RPMI8226 (cell line): ENCODE measurements around the gene ITGB4.

Experiments used
- DNase-seq: peaks from one replicate; pipeline ENCODE4 v3.0.0-alpha.2; 2015

ITGB4 gene

DNA sequence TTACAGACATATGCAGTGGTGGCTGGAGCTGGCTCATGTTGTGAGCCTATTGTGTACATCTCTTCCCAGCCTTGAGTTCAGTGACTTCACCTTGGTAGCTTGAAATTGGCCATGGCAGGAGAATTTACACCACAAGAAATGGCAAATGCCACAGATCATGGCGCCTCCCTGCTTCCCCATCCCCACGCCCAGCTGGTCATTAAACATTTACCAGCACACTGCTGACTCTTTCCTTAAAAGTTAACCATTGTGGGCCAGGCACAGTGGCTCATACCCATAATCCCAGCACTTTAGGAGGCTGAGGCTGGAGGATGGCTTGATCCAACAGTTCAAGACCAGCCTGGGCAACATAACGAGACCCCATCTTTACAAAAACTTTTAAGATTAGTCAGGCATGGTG lies 22.6 kb upstream of the ITGB4 start:
- DNase-seq, result no peak

DNA sequence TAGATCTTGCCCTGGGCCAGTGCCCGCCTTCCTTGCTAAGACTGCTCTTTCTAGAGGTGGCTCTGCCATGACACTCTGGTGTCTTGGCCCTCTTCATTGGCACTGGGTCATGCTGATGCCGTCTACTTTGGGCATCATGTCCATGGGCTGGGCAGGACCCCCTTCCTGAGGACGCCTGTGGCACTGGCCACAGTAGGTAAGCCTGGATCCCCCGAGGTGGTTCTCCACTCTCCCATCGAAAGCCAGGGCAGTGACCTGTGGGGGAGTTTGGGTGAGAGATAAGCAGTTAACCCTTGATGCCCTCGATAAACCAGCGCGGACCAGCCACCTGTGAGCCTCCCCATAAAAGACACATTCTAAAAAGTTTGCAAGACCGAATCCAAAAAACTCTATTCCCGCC lies 20.0 kb upstream of the ITGB4 start:
- no peak for DNase-seq

DNA sequence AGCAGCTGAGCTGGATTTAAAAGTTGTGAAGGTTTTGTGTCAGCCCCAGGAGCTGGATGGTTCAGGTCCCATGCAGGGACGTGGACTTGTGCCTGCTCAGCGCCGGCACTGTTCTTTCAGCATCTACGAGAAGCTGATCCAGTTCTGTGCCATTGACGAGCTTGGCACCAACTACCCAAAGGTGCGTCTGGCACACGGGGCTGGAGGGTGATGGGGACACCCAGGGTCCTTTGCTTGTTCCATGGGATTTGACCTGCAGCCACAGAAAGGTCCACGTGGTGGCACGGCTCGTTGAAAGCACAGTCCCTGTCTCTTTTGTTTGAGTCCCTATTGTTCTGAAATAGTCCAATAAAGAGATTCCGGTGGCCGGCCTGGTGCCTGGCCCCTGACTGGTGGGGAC lies 18.1 kb upstream of the ITGB4 start:
- DNase-seq, result no peak

DNA sequence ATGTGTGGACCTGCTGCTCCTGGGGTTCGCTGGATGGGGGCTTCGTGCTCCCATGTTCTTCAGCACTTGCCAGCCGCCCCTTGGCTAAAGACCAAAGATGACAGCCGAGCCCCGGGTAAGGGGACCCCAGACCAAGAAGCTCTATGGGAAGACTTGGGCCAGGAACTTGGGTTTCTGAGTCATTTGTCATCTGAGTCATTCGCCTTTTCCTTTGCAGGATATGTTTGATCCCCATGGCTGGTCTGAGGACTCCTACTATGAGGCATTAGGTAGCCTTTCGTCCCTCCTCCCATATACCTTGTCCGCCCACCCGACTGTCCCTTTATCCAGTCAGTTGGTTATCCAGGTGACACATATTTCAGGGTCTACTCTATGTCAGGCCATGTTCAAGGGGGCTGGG lies 17.7 kb upstream of the ITGB4 start:
- DNase-seq, result no peak

DNA sequence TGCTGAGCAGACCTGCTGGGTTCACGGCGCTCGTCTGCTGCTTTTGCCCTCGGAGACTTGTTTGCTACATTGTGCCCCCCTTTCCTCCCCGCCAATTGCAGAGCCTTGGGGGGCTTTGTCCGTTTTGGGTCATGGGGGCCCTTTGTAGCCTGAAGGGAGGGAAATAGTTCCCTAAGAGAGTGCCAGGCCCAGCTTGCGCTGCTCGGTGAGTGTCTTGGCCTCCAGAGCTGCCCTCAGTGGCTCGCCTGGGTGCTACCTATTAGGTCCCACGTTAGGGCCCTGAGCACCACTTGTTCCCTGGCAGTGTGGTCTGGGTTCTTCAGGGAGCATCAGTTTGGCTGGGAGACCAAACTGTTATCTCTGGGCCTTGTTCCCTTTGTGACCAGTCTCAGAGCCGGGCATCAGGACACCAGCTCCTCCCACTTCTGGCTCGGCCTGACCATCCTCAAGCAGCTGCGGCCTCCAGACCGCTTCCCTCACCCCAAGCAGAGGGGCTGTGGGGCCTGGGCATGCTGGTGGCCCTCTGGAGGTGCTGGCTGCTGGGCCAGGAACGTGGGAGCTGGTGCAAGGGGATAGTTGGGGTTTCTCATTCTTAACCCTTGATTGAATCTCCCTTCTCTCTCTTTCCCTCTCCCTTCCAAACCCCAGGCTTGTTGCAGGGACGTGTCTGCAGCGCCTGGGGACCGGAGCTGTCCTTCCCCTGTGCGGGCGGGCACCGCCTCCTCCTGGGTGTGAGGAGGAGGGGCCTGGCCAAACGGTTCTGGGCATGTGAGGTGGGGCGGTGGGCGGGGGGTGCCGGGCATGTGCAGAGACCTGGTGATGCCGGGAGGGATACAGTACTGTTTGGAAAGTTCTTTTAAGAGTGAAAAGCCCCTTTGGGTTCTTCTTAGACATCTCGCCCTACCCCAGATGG lies 16.0 kb upstream of the ITGB4 start:
- DNase-seq, result no peak

DNA sequence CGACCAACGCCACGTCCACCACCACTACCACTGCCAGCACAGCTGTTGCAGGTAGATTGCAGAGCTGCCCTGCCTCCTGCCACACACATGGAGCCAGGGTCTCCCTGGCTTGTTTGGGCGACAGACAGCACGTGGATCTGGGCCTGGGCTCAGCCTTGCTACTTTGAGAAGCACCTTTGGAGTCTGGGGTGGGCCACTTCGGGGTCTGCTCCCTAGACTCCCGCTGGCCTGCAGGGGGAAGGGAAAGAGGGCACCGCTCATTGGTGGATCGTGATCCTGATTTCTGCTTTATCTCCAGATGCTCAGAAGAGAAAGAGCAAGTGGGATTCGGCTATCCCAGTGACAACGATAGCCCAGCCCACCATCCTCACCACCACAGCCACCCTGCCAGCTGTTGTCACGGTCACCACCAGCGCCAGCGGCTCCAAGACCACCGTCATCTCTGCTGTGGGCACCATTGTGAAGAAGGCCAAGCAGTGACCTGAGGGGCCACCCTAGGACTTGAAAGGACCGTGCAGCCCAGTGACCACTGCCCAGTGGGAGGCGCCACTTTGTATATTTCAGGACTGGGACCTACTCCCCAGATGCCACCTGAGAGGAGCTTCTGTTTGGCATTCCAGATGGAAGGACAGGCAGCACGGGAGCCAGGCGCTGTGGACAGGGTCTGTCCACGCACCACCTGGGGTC lies 15.1 kb upstream of the ITGB4 start:
- DNase-seq, result no peak

DNA sequence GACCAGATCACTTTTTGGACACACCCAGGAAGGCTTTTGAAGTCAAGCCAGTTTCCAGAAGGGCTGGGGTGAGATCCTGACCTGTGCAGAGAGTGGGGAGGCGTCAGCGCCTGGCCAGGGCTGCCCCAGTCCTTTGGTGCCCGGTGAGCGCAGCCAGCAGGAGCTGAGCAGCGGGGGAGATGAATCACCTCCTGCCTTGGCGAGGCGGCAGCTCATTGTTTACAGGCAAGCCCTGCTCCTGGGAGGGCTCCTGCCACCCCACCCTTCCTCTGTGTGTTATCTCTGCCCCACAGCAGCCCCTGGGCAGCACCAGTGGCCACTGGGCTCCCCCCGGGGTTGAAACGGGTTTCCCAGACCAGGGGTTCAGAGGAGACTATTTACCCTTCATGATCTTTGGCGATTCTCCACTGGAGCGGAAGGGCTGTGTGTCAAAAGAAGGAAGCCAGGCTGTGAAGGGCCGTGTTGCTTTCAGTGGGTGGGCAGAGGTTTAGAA lies 14.1 kb upstream of the ITGB4 start:
- no peak for DNase-seq

DNA sequence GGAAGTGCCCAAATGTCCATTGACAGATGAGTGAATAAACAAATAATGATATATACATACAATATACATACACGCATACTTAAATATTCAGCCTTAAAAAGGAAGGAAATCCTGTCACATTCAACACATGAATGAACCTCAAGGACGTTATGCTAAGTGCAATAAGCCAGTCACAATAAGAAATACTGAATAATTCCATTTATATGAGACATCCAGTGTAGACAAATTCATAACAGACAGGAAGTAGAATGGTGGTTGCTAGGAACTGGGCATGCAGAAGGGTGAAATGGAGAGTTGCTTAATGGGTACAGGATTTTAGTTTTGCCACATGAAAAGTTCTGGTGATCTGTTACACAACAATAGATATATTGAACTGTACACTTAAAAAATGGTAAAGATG lies 8.8 kb upstream of the ITGB4 start:
- DNase-seq, result no peak

DNA sequence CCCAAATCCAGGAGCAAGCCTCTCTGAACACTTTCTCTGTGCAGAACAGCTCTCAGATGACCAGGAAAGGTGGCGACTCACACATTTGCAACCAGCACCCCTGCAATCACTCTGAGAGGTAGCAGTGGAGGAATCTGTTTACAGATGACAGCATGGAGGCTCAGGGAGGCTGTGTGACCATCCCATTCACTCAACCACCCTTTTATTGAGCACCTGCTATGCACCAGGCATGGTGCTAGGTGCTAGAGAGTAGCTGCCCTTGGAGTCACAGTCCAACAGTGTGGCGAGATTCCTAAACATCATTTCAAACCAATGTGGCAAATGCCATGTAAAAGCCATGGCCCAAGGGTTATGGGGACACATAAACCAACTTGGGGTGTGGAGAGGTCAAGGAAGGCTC lies 1.5 kb upstream of the ITGB4 start:
- DNase-seq, result no peak

DNA sequence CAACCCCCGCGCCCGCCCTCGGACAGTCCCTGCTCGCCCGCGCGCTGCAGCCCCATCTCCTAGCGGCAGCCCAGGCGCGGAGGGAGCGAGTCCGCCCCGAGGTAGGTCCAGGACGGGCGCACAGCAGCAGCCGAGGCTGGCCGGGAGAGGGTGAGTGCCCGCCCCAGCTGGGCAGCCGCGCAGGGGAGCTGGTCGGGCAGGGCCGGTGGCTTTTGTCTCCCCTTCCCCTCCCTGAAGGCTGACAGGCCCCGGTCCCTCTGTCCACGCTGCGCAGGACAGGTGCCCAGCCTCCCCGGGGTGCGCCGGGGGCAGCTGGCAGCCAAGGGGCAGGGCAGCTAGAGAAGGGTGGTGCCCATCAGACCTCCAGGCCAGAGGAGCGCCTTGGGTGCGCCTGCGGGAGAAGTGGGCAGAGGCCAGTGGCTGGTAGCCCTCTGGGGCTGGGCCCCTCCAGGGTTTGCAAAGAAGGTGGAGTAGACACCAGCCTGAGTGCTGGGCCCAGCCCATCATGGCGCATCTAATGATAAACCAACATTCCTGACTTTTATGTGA lies 278 bp downstream of the ITGB4 start:
- no peak for DNase-seq

DNA sequence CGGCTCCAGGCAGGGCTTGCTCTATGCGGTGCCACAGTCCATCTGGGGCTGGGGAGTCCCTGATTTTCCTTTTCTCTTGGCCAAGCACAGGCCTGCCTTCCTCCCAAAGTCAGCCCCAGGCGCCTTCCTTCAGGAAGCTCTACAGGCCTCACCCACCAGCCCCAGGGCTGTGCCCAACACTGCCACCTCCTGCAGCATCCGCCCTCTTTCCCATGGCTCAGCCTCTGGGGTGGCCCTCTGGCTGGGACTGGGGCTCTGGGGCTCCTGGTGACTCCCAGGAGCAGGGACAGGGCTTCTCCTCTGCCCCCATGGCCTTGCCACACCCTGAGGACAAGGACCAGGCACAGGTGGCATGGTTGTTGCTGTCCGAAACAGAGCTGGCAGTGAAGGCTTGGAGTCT lies 817 bp downstream of the ITGB4 start:
- DNase-seq, result no peak

DNA sequence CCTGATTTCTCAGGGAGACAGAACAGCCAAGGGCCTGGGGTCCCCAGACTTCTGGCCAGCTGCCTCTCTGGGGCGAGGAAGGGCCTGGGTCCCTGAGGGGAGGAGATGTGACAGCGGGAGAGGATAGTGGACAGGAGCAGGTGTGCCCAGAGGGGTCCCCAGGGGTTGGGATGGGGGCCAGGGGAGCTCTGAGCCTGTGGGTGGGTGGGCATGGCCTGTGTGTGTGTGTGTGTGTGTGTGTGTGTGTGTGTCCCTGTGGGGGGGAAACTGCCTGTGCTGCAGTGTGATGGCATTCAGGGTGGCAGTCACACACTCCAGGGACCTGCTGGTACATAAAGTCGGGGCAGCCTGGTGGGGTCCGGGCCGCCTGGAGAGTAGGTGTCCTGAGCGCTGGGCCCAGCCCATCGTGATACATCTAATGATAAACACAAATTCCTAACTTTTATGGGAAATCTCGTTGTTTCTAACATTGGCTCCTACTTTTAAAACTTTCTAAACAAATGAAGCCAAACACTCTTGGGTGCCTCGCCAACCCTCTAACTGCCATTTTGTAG lies 1.4 kb downstream of the ITGB4 start:
- no peak for DNase-seq

DNA sequence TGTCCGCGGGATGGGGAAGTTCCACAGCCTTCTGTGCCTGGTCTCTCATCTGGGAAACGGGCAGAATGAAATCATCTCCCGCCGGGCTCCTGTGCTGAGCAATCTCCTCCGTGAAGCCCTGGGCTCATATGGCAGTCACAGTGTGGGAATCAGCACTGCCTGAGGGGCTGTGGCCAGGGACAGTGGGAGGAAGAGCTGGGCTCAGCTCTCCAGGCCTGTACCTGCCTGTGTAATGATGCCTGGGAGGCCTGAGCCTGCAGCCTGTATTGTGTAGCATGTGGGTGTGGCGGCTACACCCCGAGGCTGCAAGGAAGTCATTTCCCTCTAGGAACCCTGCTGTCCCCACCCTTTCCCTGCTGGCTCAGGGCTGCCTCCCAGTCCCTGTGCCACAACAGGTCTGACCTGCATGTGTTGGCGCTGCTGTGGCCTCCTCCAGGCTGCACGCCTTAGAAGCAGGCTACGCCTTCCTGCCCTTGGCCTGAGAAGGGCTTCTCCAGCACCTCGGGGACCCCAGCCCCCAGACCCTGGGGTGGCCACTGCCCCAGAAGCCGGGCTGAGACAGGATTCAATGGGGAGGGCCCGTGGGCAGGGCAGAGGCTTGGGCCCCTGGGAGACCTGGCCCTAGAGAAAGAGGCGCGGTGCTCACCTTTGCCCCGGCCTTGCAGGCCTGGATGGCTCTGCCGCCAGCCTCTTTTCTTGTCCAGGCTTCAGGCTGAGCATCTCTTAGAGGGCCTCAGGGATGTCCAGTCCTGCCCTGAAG lies 2.1 kb downstream of the ITGB4 start:
- no peak for DNase-seq

DNA sequence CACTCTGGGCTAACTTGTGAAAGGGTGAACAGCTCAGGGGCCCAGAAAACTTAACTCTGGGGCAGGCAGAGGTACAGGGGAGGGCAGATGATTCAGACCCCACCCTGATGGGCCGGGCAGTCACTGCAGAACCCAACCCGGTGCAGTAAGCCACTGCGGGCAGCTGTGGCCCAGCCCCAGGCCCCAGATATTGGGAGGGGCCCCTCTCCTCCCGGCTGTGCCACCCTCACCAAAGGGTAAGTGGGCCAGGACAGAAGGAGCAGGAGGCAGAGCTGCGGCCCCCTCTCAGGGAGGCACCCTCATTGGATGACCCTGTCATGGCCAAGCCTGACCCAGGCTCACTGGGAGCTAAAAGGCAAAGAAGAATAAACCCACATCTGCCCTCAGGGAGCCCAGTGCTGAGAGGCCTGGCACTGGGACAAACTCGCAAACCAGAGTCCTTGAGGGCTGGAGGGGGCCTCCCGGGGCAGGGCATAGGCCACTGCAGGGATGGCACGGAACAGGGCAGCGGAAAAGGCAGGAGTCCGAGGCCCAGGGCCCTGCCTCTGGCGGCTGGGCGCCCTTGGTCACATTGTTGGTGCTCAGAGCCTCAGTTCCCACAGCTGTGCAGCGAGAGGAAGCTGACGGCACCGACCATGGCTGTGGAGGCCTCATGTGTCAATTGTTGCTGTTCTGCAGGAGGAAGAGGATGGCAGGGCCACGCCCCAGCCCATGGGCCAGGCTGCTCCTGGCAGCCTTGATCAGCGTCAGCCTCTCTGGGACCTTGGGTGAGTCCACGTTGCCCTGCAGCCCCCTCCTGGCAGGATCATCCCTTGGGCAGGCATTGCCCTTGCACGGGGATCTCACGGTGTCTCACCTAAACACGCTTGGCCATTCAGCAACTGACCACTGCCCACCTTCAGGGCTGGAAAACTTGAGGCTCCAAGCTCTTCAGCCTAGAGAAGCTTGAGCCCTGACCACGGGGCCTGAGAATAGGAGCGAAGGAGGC lies 3.1 kb downstream of the ITGB4 start:
- DNase-seq, result no peak

DNA sequence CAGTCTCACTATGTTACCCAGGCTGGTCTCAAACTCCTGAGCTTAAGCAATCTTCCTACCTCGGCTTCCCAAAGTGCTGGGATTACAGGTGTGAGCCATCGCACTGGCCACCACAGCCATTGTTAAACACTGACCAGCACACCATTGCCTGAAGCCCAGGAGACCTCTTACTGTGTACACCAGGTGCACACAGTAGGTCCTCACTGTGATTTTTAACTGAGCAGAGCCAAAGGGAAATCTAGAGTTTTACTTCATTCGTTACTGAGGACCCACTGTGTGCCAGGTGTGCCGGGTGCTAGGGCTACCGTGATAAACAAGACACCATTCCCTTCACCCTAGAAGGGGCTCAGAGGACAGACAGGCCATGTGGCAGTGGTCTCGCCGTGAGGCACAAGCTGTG lies 4.2 kb downstream of the ITGB4 start:
- DNase-seq, result no peak

DNA sequence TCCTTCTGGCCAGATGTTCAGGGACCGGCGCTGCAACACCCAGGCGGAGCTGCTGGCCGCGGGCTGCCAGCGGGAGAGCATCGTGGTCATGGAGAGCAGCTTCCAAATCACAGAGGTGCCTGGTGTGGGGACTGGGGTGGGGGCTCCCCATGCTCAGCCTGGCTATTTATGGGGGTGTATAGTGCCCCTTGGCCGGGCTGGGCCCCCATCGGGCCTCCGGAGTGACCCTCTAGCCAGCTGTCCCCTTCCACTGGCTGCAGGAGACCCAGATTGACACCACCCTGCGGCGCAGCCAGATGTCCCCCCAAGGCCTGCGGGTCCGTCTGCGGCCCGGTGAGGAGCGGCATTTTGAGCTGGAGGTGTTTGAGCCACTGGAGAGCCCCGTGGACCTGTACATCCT lies 6.1 kb downstream of the ITGB4 start:
- DNase-seq, result no peak

DNA sequence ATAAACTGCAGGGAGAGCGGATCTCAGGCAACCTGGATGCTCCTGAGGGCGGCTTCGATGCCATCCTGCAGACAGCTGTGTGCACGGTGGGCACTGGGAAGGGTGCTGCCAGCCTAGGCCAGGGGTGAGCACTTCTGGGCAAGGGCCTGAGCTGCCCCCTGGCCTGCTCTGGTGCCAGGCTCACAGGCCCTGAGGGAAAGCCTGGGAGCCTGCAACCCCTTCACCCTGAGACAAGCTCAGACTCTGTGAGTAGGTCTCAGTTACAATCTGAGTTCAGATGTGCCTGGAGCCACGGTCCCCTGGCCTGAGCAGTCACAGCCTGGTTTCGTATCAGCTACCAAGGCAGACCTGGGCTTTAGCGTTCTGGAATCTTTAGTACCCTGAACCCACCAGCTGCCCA lies 8.1 kb downstream of the ITGB4 start:
- DNase-seq, result no peak

DNA sequence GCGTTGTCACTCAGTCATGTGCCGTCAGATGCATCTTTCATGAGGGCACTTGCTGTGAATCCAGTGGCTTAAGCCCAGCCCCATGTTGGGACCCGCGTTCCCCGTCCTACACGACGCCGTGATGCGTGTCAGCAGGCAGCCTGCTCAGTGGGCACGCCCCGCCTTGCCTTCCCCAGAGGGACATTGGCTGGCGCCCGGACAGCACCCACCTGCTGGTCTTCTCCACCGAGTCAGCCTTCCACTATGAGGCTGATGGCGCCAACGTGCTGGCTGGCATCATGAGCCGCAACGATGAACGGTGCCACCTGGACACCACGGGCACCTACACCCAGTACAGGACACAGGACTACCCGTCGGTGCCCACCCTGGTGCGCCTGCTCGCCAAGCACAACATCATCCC lies 8.8 kb downstream of the ITGB4 start:
- no peak for DNase-seq

DNA sequence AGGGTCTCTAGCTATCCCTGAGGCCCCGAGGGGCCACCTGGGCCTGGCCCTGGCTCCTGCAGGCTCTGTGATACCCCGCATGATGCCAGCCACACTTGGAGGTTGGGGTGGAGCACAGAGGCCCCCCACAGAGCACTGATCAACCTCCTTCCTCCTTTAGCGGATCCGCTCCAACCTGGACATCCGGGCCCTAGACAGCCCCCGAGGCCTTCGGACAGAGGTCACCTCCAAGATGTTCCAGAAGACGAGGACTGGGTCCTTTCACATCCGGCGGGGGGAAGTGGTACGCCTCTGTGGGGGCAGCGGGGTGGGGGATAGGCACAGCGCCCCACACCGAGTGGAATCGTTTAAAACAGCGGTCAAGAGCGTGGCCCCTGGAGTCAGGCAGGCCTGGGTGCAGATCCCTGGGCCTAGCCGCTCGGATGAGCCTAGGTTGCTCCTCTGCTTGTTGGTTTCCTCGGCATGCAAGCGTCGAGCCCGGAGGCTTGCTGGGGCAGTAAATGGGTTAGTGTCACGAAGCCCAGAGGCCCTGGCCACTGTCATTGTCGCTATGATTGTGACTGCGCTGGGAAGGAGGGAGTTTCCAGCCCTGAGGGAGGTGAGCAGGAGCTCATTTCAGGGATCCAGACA lies 9.9 kb downstream of the ITGB4 start:
- DNase-seq, result no peak

DNA sequence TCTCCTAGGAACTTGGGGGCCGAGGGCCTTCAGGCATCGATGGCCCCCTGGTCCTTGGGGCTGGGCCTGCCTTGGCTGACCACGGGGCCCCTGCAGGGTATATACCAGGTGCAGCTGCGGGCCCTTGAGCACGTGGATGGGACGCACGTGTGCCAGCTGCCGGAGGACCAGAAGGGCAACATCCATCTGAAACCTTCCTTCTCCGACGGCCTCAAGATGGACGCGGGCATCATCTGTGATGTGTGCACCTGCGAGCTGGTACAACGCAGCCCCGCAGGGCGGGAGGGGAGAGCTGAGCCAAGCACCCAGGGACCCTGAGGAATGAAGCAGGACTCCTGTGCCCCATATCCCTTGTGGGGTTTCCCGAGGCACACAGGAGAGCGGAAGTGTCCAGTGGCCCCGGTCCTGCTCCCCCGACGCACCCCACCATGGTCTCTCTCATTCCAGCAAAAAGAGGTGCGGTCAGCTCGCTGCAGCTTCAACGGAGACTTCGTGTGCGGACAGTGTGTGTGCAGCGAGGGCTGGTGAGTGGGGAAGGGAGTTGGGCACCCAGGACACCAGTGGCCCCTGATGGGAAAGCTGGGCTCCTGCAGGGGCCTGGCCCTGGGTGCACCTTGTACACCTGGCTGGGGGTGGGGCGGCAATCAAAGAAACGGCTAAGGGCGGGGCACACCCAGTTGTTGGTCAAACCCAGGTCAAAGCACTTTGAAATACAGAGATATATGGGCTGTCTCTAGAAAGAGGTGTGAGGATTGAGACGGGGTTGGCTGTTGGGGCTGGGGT lies 10.6 kb downstream of the ITGB4 start:
- DNase-seq, result no peak
